T-helper 2 cell treated with Interferon-gamma antibody and Interleukin-4, amounts not matched to agents 5 μg/mL and 100 μg/mL, for 36 hours (primary cell): Measurements from ENCODE around the gene VAMP8.
"Not testable (repeated sequence)": the region's sequence is repeated elsewhere in the genome, so short reads cannot be mapped to it uniquely, and the experiment has no call there.

Experiments used
- DNase-seq: peaks from one replicate; pipeline ENCODE4 v3.0.0; 2021; ENCODE audit warnings: low spot score
- H3K27ac Mint-ChIP-seq: one replicate; pipeline ENCODE4 v1.8.0; 2021; ENCODE audit warnings: mild to moderate bottlenecking, mixed read lengths
- H3K27me3 Mint-ChIP-seq: one replicate; pipeline ENCODE4 v1.8.0; 2021; ENCODE audit warnings: low read depth, mixed read lengths
- H3K36me3 Mint-ChIP-seq: one replicate; pipeline ENCODE4 v1.8.0; 2021; ENCODE audit warnings: low read depth, mixed read lengths
- H3K4me1 Mint-ChIP-seq: one replicate; pipeline ENCODE4 v1.8.0; 2021; ENCODE audit warnings: low read depth, mixed read lengths
- H3K4me3 Mint-ChIP-seq: one replicate; pipeline ENCODE4 v1.8.0; 2022; ENCODE audit warnings: mild to moderate bottlenecking, moderate library complexity, mixed read lengths
- H3K9me3 Mint-ChIP-seq: one replicate; pipeline ENCODE4 v1.8.0; 2021; ENCODE audit warnings: mixed read lengths

The VAMP8 gene

GRCh38 chr2:85592299-85592698, 14.9 kb downstream of the VAMP8 start:
- not testable (repeated sequence) for H3K27ac Mint-ChIP-seq, H3K27me3 Mint-ChIP-seq, H3K36me3 Mint-ChIP-seq, DNase-seq, H3K9me3 Mint-ChIP-seq
- Mint-ChIP-seq H3K4me1 (peaks cover 32% of the 10 kb centered on the region), H3K4me3 (peak overlapping the region; percentile 20)

- peak overlapping the region; percentile 32 for H3K4me3 Mint-ChIP-seq
- H3K9me3 Mint-ChIP-seq: no peaks in the 10 kb centered on the region
- H3K36me3 Mint-ChIP-seq: peaks cover 10% of the 10 kb centered on the region
- no peak for DNase-seq
- peaks cover 28% of the 10 kb centered on the region for H3K4me1 Mint-ChIP-seq
- H3K27me3 Mint-ChIP-seq: no peaks in the 10 kb centered on the region
- no peak overlapping the region for H3K27ac Mint-ChIP-seq
These were observed 15.6 kb downstream of the VAMP8 start for GRCh38 chr2:85593023-85593422.

DNA sequence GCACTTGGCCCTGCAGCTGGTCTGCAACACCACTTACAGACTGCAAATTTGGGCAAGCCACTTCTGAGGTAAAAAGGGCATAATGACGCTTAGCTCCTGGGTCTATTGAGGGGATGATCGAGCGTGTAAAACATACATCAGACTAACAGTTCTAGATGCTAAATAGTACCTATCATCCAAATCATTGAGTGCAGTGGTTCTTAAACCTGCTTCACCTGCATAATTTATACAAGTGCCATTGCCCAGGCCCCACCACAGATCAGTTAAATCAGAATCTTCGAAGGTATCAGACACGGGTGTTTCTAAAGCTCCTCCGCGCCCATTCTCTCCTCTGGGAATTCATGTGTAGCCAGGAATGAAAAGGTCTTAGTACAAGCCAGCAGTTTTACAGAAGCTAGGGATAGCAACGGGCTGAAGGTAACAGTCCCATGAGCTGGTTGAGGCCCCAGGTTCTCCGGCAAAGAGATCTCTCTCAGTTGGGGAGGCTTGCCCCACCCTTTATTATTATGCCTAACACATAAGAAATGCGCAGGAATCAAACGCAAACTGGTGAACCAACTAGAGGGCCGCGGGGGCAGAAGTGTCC, 17.4 kb downstream of the VAMP8 start:
- Mint-ChIP-seq H3K4me3 (peak overlapping the region; percentile 100), H3K27ac (peak overlapping the region; percentile 94), H3K9me3 (no peaks in the 10 kb centered on the region), H3K4me1 (peaks cover 23% of the 10 kb centered on the region), H3K27me3 (no peaks in the 10 kb centered on the region), H3K36me3 (peaks cover 12% of the 10 kb centered on the region)
- no peak for DNase-seq

GRCh38 chr2:85595301-85596025, 18.1 kb downstream of the VAMP8 start, which contains the start of gene RNF181:
RNF181 (plus strand) TSS chr2:85595745; CDS start chr2:85595764, 19 bp downstream.
- Mint-ChIP-seq H3K4me3 (peak within 1 kb of the TSS; percentile 100), H3K9me3 (no peaks in the 10 kb centered on the region), H3K4me1 (peaks cover 23% of the 10 kb centered on the region), H3K36me3 (peaks cover 12% of the 10 kb centered on the region), H3K27ac (peak within 1 kb of the TSS; percentile 94), H3K27me3 (no peaks in the 10 kb centered on the region)
- peak; percentile 92 for DNase-seq

GRCh38 chr2:85596026-85596333, 18.6 kb downstream of the VAMP8 start:
- H3K4me1 Mint-ChIP-seq: peaks cover 23% of the 10 kb centered on the region
- H3K36me3 Mint-ChIP-seq: peaks cover 12% of the 10 kb centered on the region
- H3K4me3 Mint-ChIP-seq: peak overlapping the region; percentile 100
- no peaks in the 10 kb centered on the region for H3K9me3 Mint-ChIP-seq
- peak overlapping the region; percentile 94 for H3K27ac Mint-ChIP-seq
- no peaks in the 10 kb centered on the region for H3K27me3 Mint-ChIP-seq
- no peak for DNase-seq

DNA sequence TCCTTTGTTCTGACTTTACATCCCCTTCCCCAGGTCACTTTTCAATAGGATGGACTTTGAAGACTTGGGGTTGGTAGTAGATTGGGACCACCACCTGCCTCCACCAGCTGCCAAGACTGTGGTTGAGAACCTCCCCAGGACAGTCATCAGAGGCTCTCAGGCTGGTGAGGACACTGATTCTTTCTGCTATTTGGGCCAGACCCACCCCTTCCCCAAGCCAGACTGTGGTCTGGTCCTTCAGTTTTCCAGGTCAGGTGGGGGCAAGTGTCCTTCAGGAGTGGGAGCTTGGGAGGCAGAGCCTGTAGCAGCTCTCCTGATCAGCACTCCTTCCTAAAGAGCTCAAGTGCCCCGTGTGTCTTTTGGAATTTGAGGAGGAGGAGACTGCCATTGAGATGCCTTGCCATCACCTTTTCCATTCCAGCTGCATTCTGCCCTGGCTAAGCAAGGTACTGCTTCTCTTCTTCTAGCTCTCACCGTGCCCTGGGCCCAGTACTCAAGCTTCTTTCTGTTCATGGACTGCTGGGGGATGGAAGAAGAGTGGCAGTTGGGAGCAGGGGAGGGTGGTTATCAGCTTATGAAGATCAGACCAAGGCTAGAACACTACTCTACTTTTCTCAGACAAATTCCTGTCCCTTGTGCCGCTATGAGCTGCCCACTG, 19.2 kb downstream of the VAMP8 start:
- Mint-ChIP-seq H3K27ac (peak overlapping the region; percentile 57), H3K4me3 (peak overlapping the region; percentile 100), H3K9me3 (no peaks in the 10 kb centered on the region), H3K4me1 (peaks cover 23% of the 10 kb centered on the region), H3K36me3 (peaks cover 12% of the 10 kb centered on the region), H3K27me3 (no peaks in the 10 kb centered on the region)
- no peak for DNase-seq

DNA sequence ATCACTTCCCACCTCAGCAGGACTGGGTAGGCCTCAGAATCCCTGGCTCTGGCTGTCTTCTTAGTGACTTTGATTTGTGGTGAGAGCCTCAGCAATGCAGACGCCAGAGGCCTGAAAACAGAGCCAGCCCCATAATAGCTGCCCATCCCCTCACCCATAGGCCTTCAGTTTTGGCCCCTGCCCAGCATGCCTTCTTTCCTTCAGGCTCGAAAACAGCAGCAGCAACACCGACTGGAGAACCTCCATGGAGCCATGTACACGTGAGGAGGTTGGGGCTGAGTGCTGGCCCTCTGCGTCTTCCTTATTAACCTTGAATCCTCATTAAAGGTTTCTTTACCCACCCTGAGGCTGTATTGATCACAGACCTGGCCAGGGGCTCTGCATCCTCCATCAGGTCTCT, 19.9 kb downstream of the VAMP8 start:
- Mint-ChIP-seq H3K9me3 (no peaks in the 10 kb centered on the region), H3K4me1 (peaks cover 25% of the 10 kb centered on the region), H3K36me3 (peaks cover 12% of the 10 kb centered on the region), H3K4me3 (peak overlapping the region; percentile 100), H3K27me3 (no peaks in the 10 kb centered on the region), H3K27ac (peak overlapping the region; percentile 57)
- DNase-seq: no peak

DNA sequence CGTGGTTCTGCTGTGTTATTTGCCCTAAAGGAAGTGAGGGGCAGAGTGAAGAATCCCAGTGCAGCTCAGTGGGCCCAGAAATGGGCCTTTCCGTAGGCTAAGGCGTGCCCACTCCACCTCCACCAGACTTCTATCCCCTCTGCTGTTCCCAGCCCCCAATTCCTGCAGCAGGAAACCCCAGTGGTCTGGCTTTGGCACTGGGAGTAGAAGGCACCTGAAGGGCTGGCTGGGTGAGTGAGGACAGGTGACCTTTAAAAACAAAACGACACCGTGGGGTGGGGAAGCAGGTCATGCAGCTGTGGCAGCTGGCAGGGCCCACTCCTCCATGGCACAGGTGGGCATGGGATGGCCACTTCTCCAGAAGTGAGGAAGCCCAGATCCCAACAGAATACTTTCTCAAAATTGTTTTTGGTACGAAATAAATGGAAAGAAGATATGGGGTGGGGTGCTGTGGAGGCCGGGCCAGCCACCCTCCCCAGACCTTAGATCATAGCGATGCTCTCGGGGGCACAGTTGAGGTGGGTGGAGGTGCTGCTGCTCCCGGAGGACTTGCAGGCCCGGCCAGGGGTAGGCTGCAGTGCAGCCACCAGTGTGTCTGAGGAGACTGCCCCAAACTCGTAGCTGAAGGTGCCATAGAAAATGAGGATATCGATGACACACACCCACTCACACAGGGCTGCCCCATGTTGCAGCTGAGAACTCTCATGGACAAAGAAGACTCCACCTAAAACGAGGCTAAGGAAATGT, 21.4 kb downstream of the VAMP8 start:
- H3K4me1 Mint-ChIP-seq: peaks cover 32% of the 10 kb centered on the region
- no peak for DNase-seq
- H3K36me3 Mint-ChIP-seq: peaks cover 14% of the 10 kb centered on the region
- no peaks in the 10 kb centered on the region for H3K27me3 Mint-ChIP-seq
- no peak overlapping the region for H3K27ac Mint-ChIP-seq
- H3K9me3 Mint-ChIP-seq: no peaks in the 10 kb centered on the region
- no peak overlapping the region for H3K4me3 Mint-ChIP-seq

- Mint-ChIP-seq H3K4me1 (peaks cover 25% of the 10 kb centered on the region), H3K36me3 (peaks cover 15% of the 10 kb centered on the region), H3K4me3 (no peak overlapping the region), H3K27ac (no peak overlapping the region), H3K9me3 (no peaks in the 10 kb centered on the region), H3K27me3 (no peaks in the 10 kb centered on the region)
- no peak for DNase-seq
These were observed 22.3 kb downstream of the VAMP8 start for GRCh38 chr2:85599468-85600234.

- H3K36me3 Mint-ChIP-seq: peaks cover 15% of the 10 kb centered on the region
- H3K4me3 Mint-ChIP-seq: no peak overlapping the region
- no peak for DNase-seq
- H3K4me1 Mint-ChIP-seq: peaks cover 23% of the 10 kb centered on the region
- H3K27me3 Mint-ChIP-seq: no peaks in the 10 kb centered on the region
- no peaks in the 10 kb centered on the region for H3K9me3 Mint-ChIP-seq
- H3K27ac Mint-ChIP-seq: no peak overlapping the region
These were observed 22.8 kb downstream of the VAMP8 start for GRCh38 chr2:85600235-85600575.

- Mint-ChIP-seq H3K27ac (peak overlapping the region; percentile 67), H3K4me3 (peak overlapping the region; percentile 84), H3K36me3 (peaks cover 11% of the 10 kb centered on the region), H3K9me3 (no peaks in the 10 kb centered on the region), H3K27me3 (no peaks in the 10 kb centered on the region), H3K4me1 (peaks cover 19% of the 10 kb centered on the region)
- DNase-seq: no peak
These were observed 23.8 kb downstream of the VAMP8 start for GRCh38 chr2:85600951-85601770.

DNA sequence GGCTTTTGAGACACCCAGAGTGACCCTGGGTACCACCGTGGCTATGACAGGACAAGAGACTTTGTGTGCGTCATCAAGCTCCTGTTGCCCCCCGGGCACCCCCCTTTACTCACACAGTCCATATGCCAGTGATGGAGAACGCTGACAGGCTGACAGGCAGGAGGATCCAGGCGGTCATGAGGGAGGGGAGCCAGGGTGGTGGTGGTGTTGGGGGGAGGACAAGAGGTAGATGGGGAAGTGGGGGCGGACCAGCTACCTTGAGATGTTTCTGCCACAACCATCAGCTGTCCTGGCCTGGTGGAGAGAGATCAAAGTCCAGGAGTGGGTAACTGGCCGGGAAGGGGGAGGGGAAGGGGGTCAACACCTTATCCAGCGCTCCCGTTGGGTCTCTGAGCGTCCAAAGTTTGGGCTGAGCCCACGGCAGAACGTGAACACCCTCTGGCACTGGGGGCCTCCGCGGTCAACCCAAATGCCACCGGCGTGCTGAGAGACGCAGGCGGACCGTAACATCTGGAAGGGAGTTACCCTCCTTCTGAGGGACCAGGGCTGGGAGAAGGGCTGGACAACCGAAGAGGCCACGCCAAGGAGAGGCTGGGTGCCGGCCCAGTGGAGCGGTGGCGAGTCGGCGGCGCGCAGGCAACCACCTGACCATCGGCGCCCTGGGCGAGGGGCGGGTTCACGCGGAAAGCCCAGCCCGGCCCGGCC, 24.5 kb downstream of the VAMP8 start:
- peaks cover 10% of the 10 kb centered on the region for H3K36me3 Mint-ChIP-seq
- H3K27me3 Mint-ChIP-seq: no peaks in the 10 kb centered on the region
- DNase-seq: no peak
- no peaks in the 10 kb centered on the region for H3K9me3 Mint-ChIP-seq
- peak overlapping the region; percentile 84 for H3K4me3 Mint-ChIP-seq
- H3K27ac Mint-ChIP-seq: peak overlapping the region; percentile 67
- H3K4me1 Mint-ChIP-seq: peaks cover 13% of the 10 kb centered on the region
